HepG2 (cell line): ENCODE data around the gene GCNT2. TPM values are rescaled to one million over a fixed set of nuclear protein-coding genes. Genes with fewer than 3 reads are reported as not detected.

Source experiments
- ATAC-seq: fragments of 200-7000 bp; cut with Tn5 transposase; 3 replicates; pipeline ENCODE4 v1.9.1; 2020; ENCODE audit warnings: mild to moderate bottlenecking, moderate library complexity
- BruUV-seq: library from RNA; stranded (reverse); fragments of 400-500 nt; replicated peaks from 2 replicates; lab custom pipeline; 2021; lab: Mats Ljungman, UMichigan
- CTCF ChIA-PET: fragments of 300-600 bp; formaldehyde crosslinking; extraction: SDS; loops from one replicate; lab custom pipeline; 2021; ENCODE audit warnings: low total read pairs, inconsistent platforms, low intra/inter-chr PET ratio; lab: Yijun Ruan, JAX
- POLR2A ChIA-PET: fragments of 350-600 bp; sonication (Branson Sonifier 250); formaldehyde crosslinking; loops from one replicate; lab custom pipeline; 2020; ENCODE audit warnings: antibody characterized with exemption, inconsistent platforms; lab: Yijun Ruan, JAX
- DNase-seq: peaks from one replicate; pipeline ENCODE4 v3.0.0-alpha.2; 2015; ENCODE audit warnings: low spot score
- FAIRE-seq: peaks from 3 replicates; lab custom pipeline; 2011; peaks lifted over from hg19 to GRCh38; lab: Jason Lieb, UNC
- H2AFZ ChIP-seq: one replicate; pipeline ENCODE4 v1.6.1; 2011; ENCODE audit warnings: low read length, inconsistent platforms
- H3K27ac ChIP-seq: fragments of 300-600 bp; 3 replicates; pipeline ENCODE4 v1.8.0; 2011; ENCODE audit warnings: mixed run types, mild to moderate bottlenecking, mixed read lengths, low read length, inconsistent platforms; ENCODE audit not compliant: insufficient read depth; ENCODE audit errors: extremely low read length
- H3K27me3 ChIP-seq, 2 experiments: fragments of 200-600 bp in 1 of 2; 2 replicates in 1 of 2; 3 replicates in 1 of 2; pipeline versions ENCODE4 v1.6.0 to v1.8.0; 2011; ENCODE audit warnings: low read length in 2 of 2, mild to moderate bottlenecking in 2 of 2, moderate library complexity in 2 of 2, inconsistent platforms in 1 of 2; ENCODE audit not compliant: insufficient read depth in 2 of 2, control insufficient read depth in 1 of 2
- H3K36me3 ChIP-seq, 2 experiments: fragments of 200-600 bp in 1 of 2; replicated peaks in 1 of 2; 2 replicates in 1 of 2; 3 replicates in 1 of 2; pipeline versions ENCODE4 v1.5.1 to v1.8.0; 2011; ENCODE audit warnings: low read length in 2 of 2, inconsistent platforms in 1 of 2; ENCODE audit not compliant: insufficient read depth in 2 of 2, control insufficient read depth in 1 of 2
- H3K4me1 ChIP-seq: 2 replicates; pipeline ENCODE4 v1.5.1; 2012; ENCODE audit warnings: low read length, inconsistent platforms; ENCODE audit not compliant: insufficient read depth
- H3K4me2 ChIP-seq: 2 replicates; pipeline ENCODE4 v1.6.0; 2011; ENCODE audit warnings: low read depth, low read length, inconsistent platforms
- H3K4me3 ChIP-seq, 3 experiments: fragments of 200-600 bp in 1 of 3; sonication (generic), shearing (Covaris generic) in 1 of 3; replicated peaks in 1 of 3; 2 replicates each; pipeline ENCODE4 v1.5.1; 2011 to 2016; ENCODE audit warnings: low read length in 3 of 3, inconsistent platforms in 2 of 3, low read depth in 2 of 3, mild to moderate bottlenecking in 2 of 3, control low read depth in 1 of 3, mixed read lengths in 1 of 3; ENCODE audit not compliant: insufficient read depth in 1 of 3
- H3K79me2 ChIP-seq: one replicate; pipeline ENCODE4 v1.6.1; 2011; ENCODE audit warnings: low read length, inconsistent platforms; ENCODE audit not compliant: insufficient read depth
- H3K9ac ChIP-seq: 2 replicates; pipeline ENCODE4 v1.6.0; 2011; ENCODE audit warnings: mild to moderate bottlenecking, low read depth, low read length, inconsistent platforms; ENCODE audit not compliant: insufficient read depth
- H3K9me3 ChIP-seq: 2 replicates; pipeline ENCODE4 v1.5.1; 2012; ENCODE audit warnings: mild to moderate bottlenecking, low read length
- H4K20me1 ChIP-seq: 2 replicates; pipeline ENCODE4 v1.6.0; 2011; ENCODE audit warnings: inconsistent platforms, mild to moderate bottlenecking, low read length, moderate library complexity; ENCODE audit not compliant: insufficient read depth
- ATF6 ChIP-seq: sonication (generic); formaldehyde crosslinking; conservative IDR thresholded peaks from 2 replicates; pipeline ENCODE4 v1.4.0; 2020; ENCODE audit warnings: missing genetic modification reagents
- CBFB ChIP-seq: sonication (generic); formaldehyde crosslinking; IDR thresholded peaks from 2 replicates; pipeline ENCODE4 v1.4.0; 2020; ENCODE audit warnings: missing genetic modification reagents
- ELF3 ChIP-seq: IDR thresholded peaks from 2 replicates; pipeline ENCODE4 v1.6.1; 2016; ENCODE audit warnings: missing genetic modification reagents, missing compliant biosample characterization
- FOXP1 ChIP-seq, 2 experiments: fragments of 450-650 bp in 1 of 2; IDR thresholded peaks; 2 replicates each; pipeline ENCODE4 v1.6.1; 2017 to 2018; ENCODE audit warnings: antibody characterized with exemption in 1 of 2
- NAIF1 ChIP-seq: sonication (generic); formaldehyde crosslinking; IDR thresholded peaks from 2 replicates; pipeline ENCODE4 v1.5.0; 2020; ENCODE audit warnings: mild to moderate bottlenecking, missing genetic modification reagents, borderline replicate concordance
- SNRNP70 ChIP-seq: fragments of 200-400 bp; formaldehyde crosslinking; IDR thresholded peaks from 2 replicates; pipeline ENCODE4 v1.6.1; 2017; ENCODE audit warnings: mild to moderate bottlenecking, low read depth, low read length, moderate library complexity
- SP140L ChIP-seq: sonication (generic); formaldehyde crosslinking; IDR thresholded peaks from 2 replicates; pipeline ENCODE4 v1.4.0; 2020; ENCODE audit warnings: missing genetic modification reagents, borderline replicate concordance
- ZNF446 ChIP-seq: sonication (generic); formaldehyde crosslinking; IDR thresholded peaks from 2 replicates; pipeline ENCODE4 v1.5.0; 2020; ENCODE audit warnings: mild to moderate bottlenecking, missing genetic modification reagents
- ZNF567 ChIP-seq: sonication (generic); formaldehyde crosslinking; IDR thresholded peaks from 2 replicates; pipeline ENCODE4 v1.8.1; 2023; ENCODE audit warnings: mild to moderate bottlenecking, missing genetic modification reagents, borderline replicate concordance
- ZNF589 ChIP-seq: sonication (generic); formaldehyde crosslinking; conservative IDR thresholded peaks from 2 replicates; pipeline ENCODE4 v1.8.0; 2022; ENCODE audit warnings: mild to moderate bottlenecking, moderate library complexity, missing genetic modification reagents
- WGBS: methylation state at CpG from one replicate; pipeline ENCODE4 v1.1.6; 2017; ENCODE audit warnings: low lambda C conversion rate; 5-methylcytosine and 5-hydroxymethylcytosine counted together
- in situ Hi-C: cut with HindIII; loops from 2 replicates; pipeline ENCODE4 v1.10.0; 2017; ENCODE audit warnings: low pct_unique_long_range_greater_than_20kb; ENCODE audit not compliant: extremely low pct_ligation_motif_present
- intact Hi-C: fragments of 100-400 bp; cut with micrococcal nuclease; formaldehyde crosslinking; loops from one replicate; pipeline ENCODE4 v1.10.0; 2022; ENCODE audit not compliant: unreplicated experiment
- polyA plus RNA-seq, 8 experiments: library from polyadenylated mRNA; depleted of rRNA in 3 of 8; stranded (reverse) in 7 of 8; unstranded in 1 of 8; fragments of >200 nt; fragmentation: Illumina TruSeq in 4 of 8; extraction: Trizol in 4 of 8; gene quantifications; 2 replicates each; pipeline versions ENCODE4 v1.2.1 to v1.2.3, GENCODE V29; 2011 to 2016; ENCODE audit warnings: low read depth in 4 of 8, missing spikeins in 1 of 8, mixed read lengths in 1 of 8; ENCODE audit not compliant: insufficient read depth in 1 of 8
- total RNA-seq, 5 experiments: library from RNA; depleted of rRNA; stranded (reverse); fragments of >200 nt; fragmentation: Illumina TruSeq; extraction: Trizol; gene quantifications; 2 replicates each; pipeline ENCODE4 v1.2.3, GENCODE V29; 2016; ENCODE audit warnings: low read depth in 1 of 5
- TF ChIP-seq, protein P1 (sequence below): sonication (generic); formaldehyde crosslinking; IDR thresholded peaks from 2 replicates; pipeline ENCODE4 v1.8.1; 2023; ENCODE audit warnings: mild to moderate bottlenecking, moderate library complexity, missing genetic modification reagents
- TF ChIP-seq, protein P2 (sequence below): sonication (generic); formaldehyde crosslinking; IDR thresholded peaks from 2 replicates; pipeline ENCODE4 v1.8.1; 2023; ENCODE audit warnings: mild to moderate bottlenecking, inconsistent platforms, moderate library complexity, missing genetic modification reagents, borderline replicate concordance
- TF ChIP-seq, protein P3 (sequence below): sonication (generic); formaldehyde crosslinking; IDR thresholded peaks from 2 replicates; pipeline ENCODE4 v1.4.0; 2020; ENCODE audit warnings: missing genetic modification reagents, mild to moderate bottlenecking, borderline replicate concordance

Gene GCNT2
- total and polyA plus RNA-seq, 2 of the 13 experiments (the other 11 are each of a cell fraction or from before 2014, with no cell fraction given): 11.8 to 31.9 TPM

- no peak overlapping the region for H3K4me2 ChIP-seq
- POLR2A ChIA-PET: no interaction called here
- H3K9ac ChIP-seq: no peak overlapping the region
- no peak overlapping the region for H2AFZ ChIP-seq
- no TSS peak for BruUV-seq
- CTCF ChIA-PET: no interaction called here
- intact Hi-C loops (loop anchor here (5.0 kb wide), 1 partner anchor 33 kb away; no protein-coding TSS in a partner anchor), in situ Hi-C loops (no loop called here)
- no peak for DNase-seq
- no peak overlapping the region for H3K27ac ChIP-seq
- WGBS: 75% methylated on average over 4 of the region's 4 CpGs
- no peak for TF ChIP-seq NAIF1 (CRISPR knock-in tag)
- H3K79me2 ChIP-seq: peaks cover 53% of the 10 kb centered on the region
- H4K20me1 ChIP-seq: peaks cover 2% of the 10 kb centered on the region
- no peak for FAIRE-seq
- no peaks in the 10 kb centered on the region for H3K27me3 ChIP-seq
- no peak for ATAC-seq
- H3K4me3 ChIP-seq: no peak overlapping the region
- peaks cover 28% of the 10 kb centered on the region for H3K4me1 ChIP-seq
- no peaks in the 10 kb centered on the region for H3K9me3 ChIP-seq
- peaks cover 0 to 4% of the 10 kb centered on the region in 2 experiments; a peak in 1 of 5 replicates for H3K36me3 ChIP-seq
Measured at GRCh38 chr6:10534419-10534762, 13.2 kb downstream of the GCNT2 start.

- H3K9me3 ChIP-seq: no peaks in the 10 kb centered on the region
- no peak for ATAC-seq
- ChIA-PET CTCF (no interaction called here), POLR2A (no interaction called here)
- H3K4me1 ChIP-seq: peaks cover 28% of the 10 kb centered on the region
- FAIRE-seq: no peak
- H3K27me3 ChIP-seq: no peaks in the 10 kb centered on the region
- no peak for DNase-seq
- H3K4me2 ChIP-seq: no peak overlapping the region
- H3K9ac ChIP-seq: no peak overlapping the region
- no peak overlapping the region for H3K4me3 ChIP-seq
- H3K27ac ChIP-seq: no peak overlapping the region
- peaks cover 45% of the 10 kb centered on the region for H3K79me2 ChIP-seq
- intact Hi-C loops (no loop called here), in situ Hi-C loops (no loop called here)
- WGBS: 92% methylated on average over 1 of the region's 1 CpG
- BruUV-seq: no TSS peak
- peaks cover 2% of the 10 kb centered on the region for H4K20me1 ChIP-seq
- no peak overlapping the region for H2AFZ ChIP-seq
- peaks cover 0 to 4% of the 10 kb centered on the region in 2 experiments; a peak in 1 of 5 replicates for H3K36me3 ChIP-seq
- TF ChIP-seq SNRNP70 (no peak), ZNF567 (CRISPR knock-in tag) (no peak), ATF6 (CRISPR knock-in tag) (no peak), ZNF446 (CRISPR knock-in tag) (no peak), ZNF589 (CRISPR knock-in tag) (no peak), ELF3 (no peak), FOXP1 (IDR thresholded peaks at IDR 0.05) (no peak), FOXP1 (CRISPR knock-in tag; IDR thresholded peaks at IDR 0.05) (no peak), CBFB (CRISPR knock-in tag) (no peak), SP140L (CRISPR knock-in tag) (no peak)
- TF ChIP-seq, protein P1, sequence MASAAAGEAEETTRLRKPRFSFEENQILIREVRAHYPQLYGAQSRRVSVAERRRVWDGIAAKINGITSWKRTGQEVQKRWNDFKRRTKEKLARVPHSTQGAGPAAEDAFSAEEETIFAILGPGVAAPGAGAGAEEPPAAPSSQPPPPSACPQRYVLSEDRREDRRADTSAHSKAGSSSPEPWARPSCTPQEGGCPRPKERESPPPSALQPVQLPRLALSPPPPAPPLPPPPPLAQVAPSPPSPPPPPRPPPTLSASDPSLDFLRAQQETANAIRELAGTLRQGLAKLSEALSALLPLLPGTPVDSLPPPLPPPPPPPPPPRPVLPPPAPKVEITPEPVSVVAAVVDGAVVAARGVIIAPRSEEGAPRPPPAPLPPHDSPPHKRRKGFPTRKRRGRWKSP (CRISPR knock-in tag): no peak
- TF ChIP-seq, protein P2, sequence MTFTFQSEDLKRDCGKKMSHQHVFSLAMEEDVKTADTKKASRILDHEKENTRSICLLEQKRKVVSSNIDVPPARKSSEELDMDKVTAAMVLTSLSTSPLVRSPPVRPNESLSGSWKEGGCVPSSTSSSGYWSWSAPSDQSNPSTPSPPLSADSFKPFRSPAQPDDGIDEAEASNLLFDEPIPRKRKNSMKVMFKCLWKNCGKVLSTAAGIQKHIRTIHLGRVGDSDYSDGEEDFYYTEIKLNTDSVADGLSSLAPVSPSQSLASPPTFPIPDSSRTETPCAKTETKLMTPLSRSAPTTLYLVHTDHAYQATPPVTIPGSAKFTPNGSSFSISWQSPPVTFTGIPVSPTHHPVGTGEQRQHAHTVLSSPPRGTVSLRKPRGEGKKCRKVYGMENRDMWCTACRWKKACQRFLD: no peak
- TF ChIP-seq, protein P3, sequence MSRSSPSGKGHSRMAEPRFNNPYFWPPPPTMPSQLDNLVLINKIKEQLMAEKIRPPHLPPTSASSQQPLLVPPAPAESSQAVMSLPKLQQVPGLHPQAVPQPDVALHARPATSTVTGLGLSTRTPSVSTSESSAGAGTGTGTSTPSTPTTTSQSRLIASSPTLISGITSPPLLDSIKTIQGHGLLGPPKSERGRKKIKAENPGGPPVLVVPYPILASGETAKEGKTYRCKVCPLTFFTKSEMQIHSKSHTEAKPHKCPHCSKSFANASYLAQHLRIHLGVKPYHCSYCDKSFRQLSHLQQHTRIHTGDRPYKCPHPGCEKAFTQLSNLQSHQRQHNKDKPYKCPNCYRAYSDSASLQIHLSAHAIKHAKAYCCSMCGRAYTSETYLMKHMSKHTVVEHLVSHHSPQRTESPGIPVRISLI (CRISPR knock-in tag): no peak
Measured at GRCh38 chr6:10535193-10535592, 14.0 kb downstream of the GCNT2 start.
